ENCODE data around the gene ARID1A.

- TF ChIP-seq CTCF (conservative IDR thresholded peaks at IDR 0.05; ENCODE audit: low read length): no peak
- no peak for TF ChIP-seq EZH2phosphoT487 (IDR thresholded peaks at IDR 0.05; ENCODE audit: borderline replicate concordance)
Observed at GRCh38 chr1:26784023-26784871, 88.4 kb downstream of the ARID1A start.
